Omental fat pad (tissue), 4 donors: ENCODE measurements around the gene SLIRP. TPM values are rescaled to one million over a fixed set of nuclear protein-coding genes. Genes with fewer than 3 reads are reported as not detected.

ENCODE experiments used
- ATAC-seq: fragments of 150-250 bp; one replicate; pipeline ENCODE4 v1.9.1; 2016; ENCODE audit warnings: mild to moderate bottlenecking, moderate library complexity; ENCODE audit not compliant: low FRiP score
- DNase-seq: peaks from one replicate; pipeline ENCODE4 v3.0.0-alpha.2; 2019; ENCODE audit warnings: low spot score
- total RNA-seq, 4 donors: library from RNA; depleted of rRNA; stranded (reverse); fragments of >200 nt; gene quantifications; one replicate each; pipeline ENCODE4 v1.1.0, GENCODE V29; 2016
- TF ChIP-seq, protein P1 (sequence below), 3 donors: fragments of 450-650 bp; IDR thresholded peaks; one replicate each; pipeline ENCODE4 v1.5.1; 2016 to 2017; ENCODE audit warnings: antibody characterized with exemption in 3 of 3, mild to moderate bottlenecking in 3 of 3, moderate library complexity in 2 of 3

SLIRP gene
- total RNA-seq, 4 donors from 2014 or later: 117 to 155 (median 140) TPM

DNA sequence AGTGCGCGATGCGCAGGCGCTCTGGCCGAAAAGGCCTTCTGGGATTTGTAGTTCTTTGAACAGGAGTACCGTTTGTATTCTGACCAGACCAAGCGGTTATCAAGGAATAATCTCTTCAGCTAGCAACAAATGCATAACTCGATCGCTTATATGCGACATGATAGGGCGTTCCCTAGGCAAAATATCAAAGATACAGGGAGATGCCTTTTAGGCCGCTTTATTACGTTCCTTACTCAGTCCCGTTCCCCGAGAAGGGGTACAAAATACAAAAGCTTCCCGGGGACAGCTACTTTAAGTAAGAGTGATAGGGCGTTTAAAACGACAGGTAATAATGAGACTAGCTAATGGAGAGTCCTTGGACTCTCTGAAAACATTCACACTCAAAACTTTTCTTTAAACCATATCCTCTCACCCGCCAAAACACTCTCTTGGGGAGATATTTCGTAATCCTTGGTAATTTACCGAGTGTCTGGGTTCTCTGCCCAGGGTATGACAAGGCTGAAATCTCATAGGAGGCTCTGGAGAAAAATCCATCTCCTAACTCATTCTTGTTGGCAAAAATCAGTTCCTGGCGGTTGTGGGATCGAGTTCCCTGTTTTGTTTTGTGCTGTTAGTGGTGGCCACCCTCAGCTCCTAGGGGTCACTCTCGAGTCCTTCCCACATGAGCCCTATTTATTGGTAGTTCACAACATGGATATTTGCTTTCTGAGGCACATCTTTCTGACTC is 53.5 kb downstream of the SLIRP start:
- DNase-seq (no peak), ATAC-seq (peak; percentile 41)
- TF ChIP-seq, protein P1, sequence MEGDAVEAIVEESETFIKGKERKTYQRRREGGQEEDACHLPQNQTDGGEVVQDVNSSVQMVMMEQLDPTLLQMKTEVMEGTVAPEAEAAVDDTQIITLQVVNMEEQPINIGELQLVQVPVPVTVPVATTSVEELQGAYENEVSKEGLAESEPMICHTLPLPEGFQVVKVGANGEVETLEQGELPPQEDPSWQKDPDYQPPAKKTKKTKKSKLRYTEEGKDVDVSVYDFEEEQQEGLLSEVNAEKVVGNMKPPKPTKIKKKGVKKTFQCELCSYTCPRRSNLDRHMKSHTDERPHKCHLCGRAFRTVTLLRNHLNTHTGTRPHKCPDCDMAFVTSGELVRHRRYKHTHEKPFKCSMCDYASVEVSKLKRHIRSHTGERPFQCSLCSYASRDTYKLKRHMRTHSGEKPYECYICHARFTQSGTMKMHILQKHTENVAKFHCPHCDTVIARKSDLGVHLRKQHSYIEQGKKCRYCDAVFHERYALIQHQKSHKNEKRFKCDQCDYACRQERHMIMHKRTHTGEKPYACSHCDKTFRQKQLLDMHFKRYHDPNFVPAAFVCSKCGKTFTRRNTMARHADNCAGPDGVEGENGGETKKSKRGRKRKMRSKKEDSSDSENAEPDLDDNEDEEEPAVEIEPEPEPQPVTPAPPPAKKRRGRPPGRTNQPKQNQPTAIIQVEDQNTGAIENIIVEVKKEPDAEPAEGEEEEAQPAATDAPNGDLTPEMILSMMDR (IDR thresholded peaks at IDR 0.05): no peak

DNA sequence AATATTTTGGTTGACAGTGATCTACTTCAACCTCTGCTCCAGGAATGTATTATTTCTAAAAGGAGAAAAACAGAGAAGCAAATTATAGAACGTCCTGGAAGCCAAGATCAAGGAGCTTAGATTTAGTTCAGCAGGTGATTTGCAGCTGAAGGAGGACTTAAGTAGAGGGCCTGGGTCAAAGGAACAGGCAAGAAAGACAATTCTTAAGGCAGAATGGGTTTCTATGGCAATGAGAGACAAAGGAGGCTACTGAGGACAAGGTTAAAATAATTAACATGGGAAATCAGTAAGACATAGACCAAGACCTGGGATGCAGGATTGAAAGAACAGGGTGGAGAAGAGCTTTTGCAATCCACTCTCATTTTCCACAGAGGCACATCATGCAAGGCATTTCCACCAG is 55.4 kb downstream of the SLIRP start:
- ATAC-seq: no peak
- no peak for DNase-seq
- TF ChIP-seq, protein P1 (IDR thresholded peaks at IDR 0.05): no peak

DNA sequence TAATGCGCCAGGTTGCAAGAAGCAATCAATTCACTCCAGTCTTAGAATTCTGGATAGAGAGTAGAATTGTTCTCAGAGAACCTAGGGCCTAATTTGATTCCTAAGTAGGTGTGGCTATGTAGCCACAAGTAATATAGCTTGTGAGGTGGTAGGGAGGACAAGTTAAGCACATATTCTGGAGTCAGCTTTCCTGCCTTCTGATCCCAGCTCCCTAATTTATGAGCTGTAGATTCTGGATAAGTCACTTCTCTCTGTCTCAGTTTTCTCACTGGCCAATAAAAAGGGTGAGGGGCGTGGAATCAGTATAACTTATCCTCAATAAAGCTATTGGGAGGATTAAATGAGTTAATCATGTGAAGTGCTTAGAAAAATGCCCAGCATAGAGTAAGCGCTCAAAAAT is 56.1 kb downstream of the SLIRP start:
- DNase-seq: no peak
- TF ChIP-seq, protein P1 (IDR thresholded peaks at IDR 0.05): no peak
- no peak for ATAC-seq

Other genes with a start within 250 kb of the SLIRP start
- gene ISM2, start 209.3 kb upstream of the SLIRP start, total RNA-seq: 1 to 10 TPM in 2 of 4 donors, under 1 TPM in 1, not detected in 1; 0.72 to 2.3 (median 1.4) TPM
- 10 to 100 TPM; 23.5 to 73.6 (median 52.3) TPM for gene SPTLC2, start 91.5 kb upstream of the SLIRP start, total RNA-seq
- 10 to 100 TPM in 3 of 4 donors, 1 to 10 TPM in 1; 6.9 to 13.6 (median 10.6) TPM for gene ALKBH1, start 80 bp upstream of the SLIRP start, total RNA-seq
- gene SNW1, start 53.1 kb downstream of the SLIRP start, total RNA-seq: 10 to 100 TPM; 39.3 to 71.7 (median 51.0) TPM
- 10 to 100 TPM in 1 of 4 donors, 1 to 10 TPM in 3; 4.2 to 10.7 (median 6.2) TPM for gene ADCK1, start 92.0 kb downstream of the SLIRP start, total RNA-seq